Activated B cell treated with CpG ODN at 0.5 μM for 24 hours (primary cell): ENCODE measurements around the gene PIP5K1C. TPM values are rescaled to one million over a fixed set of nuclear protein-coding genes. Genes with fewer than 3 reads are reported as not detected.
A peak's percentile ranks its signal among the peaks of the same experiment; 100 is the strongest.

Experiments used
- ATAC-seq: fragments of 200-7000 bp; cut with Tn5 transposase; one replicate; pipeline ENCODE4 v1.10.0; 2021; ENCODE audit warnings: low read depth, mild to moderate bottlenecking, moderate library complexity
- CTCF ChIA-PET: fragments of 350-600 bp; sonication (Branson Sonifier 250); formaldehyde crosslinking; loops from one replicate; lab custom pipeline; 2021; ENCODE audit warnings: antibody characterized with exemption; lab: Charles Lee
- POLR2A ChIA-PET: fragments of 350-600 bp; sonication (Branson Sonifier 250); formaldehyde crosslinking; loops from one replicate; lab custom pipeline; 2021; ENCODE audit warnings: antibody characterized with exemption; lab: Charles Lee
- DNase-seq: peaks from one replicate; pipeline ENCODE4 v3.0.0; 2022
- H3K27ac Mint-ChIP-seq: one replicate; pipeline ENCODE4 v1.8.0; 2020; ENCODE audit warnings: mixed read lengths
- H3K27me3 Mint-ChIP-seq: one replicate; pipeline ENCODE4 v1.8.0; 2021; ENCODE audit warnings: mixed read lengths
- H3K36me3 Mint-ChIP-seq: one replicate; pipeline ENCODE4 v1.8.0; 2021; ENCODE audit warnings: low read depth, mixed read lengths
- H3K4me1 Mint-ChIP-seq: one replicate; pipeline ENCODE4 v1.8.0; 2021; ENCODE audit warnings: mixed read lengths
- H3K4me3 Mint-ChIP-seq: one replicate; pipeline ENCODE4 v1.8.0; 2020; ENCODE audit warnings: mild to moderate bottlenecking, mixed read lengths
- H3K9me3 Mint-ChIP-seq: one replicate; pipeline ENCODE4 v1.8.0; 2020; ENCODE audit warnings: mixed read lengths
- CTCF ChIP-seq: fragments of 200-600 bp; IDR thresholded peaks from one replicate; pipeline ENCODE4 v1.8.0; 2022; ENCODE audit warnings: antibody characterized with exemption, mild to moderate bottlenecking
- intact Hi-C: fragments of 100-400 bp; cut with micrococcal nuclease; formaldehyde crosslinking; loops from one replicate; pipeline ENCODE4 v1.15.1; 2024
- total RNA-seq: library from RNA; stranded (reverse); gene quantifications from 2 replicates; pipeline ENCODE4 v1.2.3, GENCODE V29; 2022

The PIP5K1C gene
- total RNA-seq, result 28.3 and 31.1 TPM in 2 replicates

GRCh38 chr19:3700242-3701032 is at the start of gene PIP5K1C:
PIP5K1C (minus strand) TSS chr19:3700468; CDS start chr19:3700390, 78 bp downstream.
- peak within 1 kb of the TSS; percentile 89 for H3K4me3 Mint-ChIP-seq
- DNase-seq, result peak; percentile 96
- peak within 1 kb of the TSS; percentile 65 for H3K27ac Mint-ChIP-seq
- H3K9me3 Mint-ChIP-seq, result no peaks in the 10 kb centered on the region
- ChIA-PET CTCF (interaction anchor here (1.1 to 2.9 kb wide), 3 partner anchors 10 to 41 kb away, joined by 3 to 15 read pairs (median 6); no protein-coding TSS in a partner anchor), POLR2A (interaction anchor here (0.6 to 0.9 kb wide), 2 partner anchors 10 to 287 kb away, joined by 3 to 4 read pairs; no protein-coding TSS in a partner anchor)
- TF ChIP-seq CTCF, result no peak
- H3K4me1 Mint-ChIP-seq, result peaks cover 37% of the 10 kb centered on the region
- intact Hi-C loops, result loop anchor here (1.0 to 10.0 kb wide), 6 partner anchors 12 to 504 kb away; partner anchors contain the start of gene CACTIN
- peaks cover 8% of the 10 kb centered on the region for H3K36me3 Mint-ChIP-seq
- peak; percentile 98 for ATAC-seq
- no peaks in the 10 kb centered on the region for H3K27me3 Mint-ChIP-seq

- Mint-ChIP-seq H3K27ac (no peak overlapping the region), H3K27me3 (no peaks in the 10 kb centered on the region), H3K4me3 (no peak overlapping the region), H3K36me3 (peaks cover 36% of the 10 kb centered on the region), H3K9me3 (no peaks in the 10 kb centered on the region), H3K4me1 (no peaks in the 10 kb centered on the region)
- ChIA-PET POLR2A (no interaction called here), CTCF (no interaction called here)
- no peak for TF ChIP-seq CTCF
- intact Hi-C loops, result no loop called here
- no peak for ATAC-seq
- no peak for DNase-seq
Observed at GRCh38 chr19:3748965-3749364, 48.7 kb upstream of the PIP5K1C start.

- Mint-ChIP-seq H3K4me3 (no peak overlapping the region), H3K27ac (no peak overlapping the region), H3K9me3 (no peaks in the 10 kb centered on the region), H3K27me3 (no peaks in the 10 kb centered on the region), H3K4me1 (no peaks in the 10 kb centered on the region), H3K36me3 (peaks cover 20% of the 10 kb centered on the region)
- DNase-seq (no peak), ATAC-seq (no peak)
- TF ChIP-seq CTCF, result no peak
- intact Hi-C loops, result no loop called here
- CTCF ChIA-PET, result no interaction called here
- POLR2A ChIA-PET, result interaction anchor here (0.6 kb wide), 1 partner anchor 239 kb away, joined by 4 read pairs; no protein-coding TSS in a partner anchor
Observed at GRCh38 chr19:3746371-3747056, 46.2 kb upstream of the PIP5K1C start.

GRCh38 chr19:3745363-3746045 is 45.2 kb upstream of the PIP5K1C start:
- Mint-ChIP-seq H3K27me3 (no peaks in the 10 kb centered on the region), H3K36me3 (peaks cover 13% of the 10 kb centered on the region), H3K4me1 (no peaks in the 10 kb centered on the region), H3K9me3 (no peaks in the 10 kb centered on the region), H3K27ac (no peak overlapping the region), H3K4me3 (no peak overlapping the region)
- intact Hi-C loops, result no loop called here
- TF ChIP-seq CTCF, result no peak
- CTCF ChIA-PET, result no interaction called here
- POLR2A ChIA-PET, result no interaction called here
- ATAC-seq (no peak), DNase-seq (no peak)
